GM18498 (cell line): ENCODE measurements around the gene TUSC2.
A peak's percentile ranks its signal among the peaks of the same experiment; 100 is the strongest.

Source experiments
- ATAC-seq: cut with Tn5 transposase; IDR thresholded peaks from one replicate; pipeline ENCODE4 v1.9.1; 2021; ENCODE audit warnings: mild to moderate bottlenecking, moderate library complexity; ENCODE audit not compliant: unreplicated experiment

Gene TUSC2, protein sequence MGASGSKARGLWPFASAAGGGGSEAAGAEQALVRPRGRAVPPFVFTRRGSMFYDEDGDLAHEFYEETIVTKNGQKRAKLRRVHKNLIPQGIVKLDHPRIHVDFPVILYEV

GRCh38 chr3:50327943-50328691 lies at the start of gene TUSC2:
TSS of gene TUSC2 (minus strand) at chr3:50328223. CDS start at chr3:50328099, 124 bp downstream.
- peak; percentile 86 for ATAC-seq

DNA sequence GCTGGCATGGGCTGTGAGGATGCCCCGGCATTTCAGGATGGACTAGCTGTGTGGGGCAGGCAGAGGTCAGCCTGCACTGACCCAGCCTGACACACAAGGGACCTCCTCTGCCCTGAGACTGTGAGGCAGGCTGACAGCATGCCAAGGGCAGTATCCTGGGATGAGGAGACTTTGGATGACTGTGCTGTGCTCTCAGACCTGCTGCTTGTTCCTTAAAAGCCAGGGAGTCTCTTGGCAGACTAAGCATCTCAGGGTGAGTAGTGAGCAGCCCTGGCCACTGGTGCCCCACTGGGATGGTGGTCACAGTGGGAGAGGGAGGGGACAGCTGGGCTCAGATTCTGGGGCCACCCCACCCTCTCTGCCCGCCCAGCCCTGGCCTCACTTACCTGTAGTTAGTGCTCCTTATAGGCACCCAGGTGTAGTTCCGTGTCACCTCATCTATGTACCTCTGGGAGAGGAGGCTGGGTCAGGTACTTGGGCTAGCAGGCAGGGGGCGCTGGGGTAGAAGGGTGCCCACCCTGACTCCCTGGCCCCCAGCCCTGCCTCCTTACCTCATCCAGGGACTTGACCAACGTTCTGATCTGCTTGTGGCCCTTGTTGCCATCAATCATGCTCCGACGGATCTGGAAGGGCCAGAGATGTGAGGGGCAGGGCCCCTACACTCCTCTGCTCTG lies 47.4 kb upstream of the TUSC2 start:
- ATAC-seq: no peak

- no peak for ATAC-seq
Observed at GRCh38 chr3:50374363-50375257, 46.6 kb upstream of the TUSC2 start.

DNA sequence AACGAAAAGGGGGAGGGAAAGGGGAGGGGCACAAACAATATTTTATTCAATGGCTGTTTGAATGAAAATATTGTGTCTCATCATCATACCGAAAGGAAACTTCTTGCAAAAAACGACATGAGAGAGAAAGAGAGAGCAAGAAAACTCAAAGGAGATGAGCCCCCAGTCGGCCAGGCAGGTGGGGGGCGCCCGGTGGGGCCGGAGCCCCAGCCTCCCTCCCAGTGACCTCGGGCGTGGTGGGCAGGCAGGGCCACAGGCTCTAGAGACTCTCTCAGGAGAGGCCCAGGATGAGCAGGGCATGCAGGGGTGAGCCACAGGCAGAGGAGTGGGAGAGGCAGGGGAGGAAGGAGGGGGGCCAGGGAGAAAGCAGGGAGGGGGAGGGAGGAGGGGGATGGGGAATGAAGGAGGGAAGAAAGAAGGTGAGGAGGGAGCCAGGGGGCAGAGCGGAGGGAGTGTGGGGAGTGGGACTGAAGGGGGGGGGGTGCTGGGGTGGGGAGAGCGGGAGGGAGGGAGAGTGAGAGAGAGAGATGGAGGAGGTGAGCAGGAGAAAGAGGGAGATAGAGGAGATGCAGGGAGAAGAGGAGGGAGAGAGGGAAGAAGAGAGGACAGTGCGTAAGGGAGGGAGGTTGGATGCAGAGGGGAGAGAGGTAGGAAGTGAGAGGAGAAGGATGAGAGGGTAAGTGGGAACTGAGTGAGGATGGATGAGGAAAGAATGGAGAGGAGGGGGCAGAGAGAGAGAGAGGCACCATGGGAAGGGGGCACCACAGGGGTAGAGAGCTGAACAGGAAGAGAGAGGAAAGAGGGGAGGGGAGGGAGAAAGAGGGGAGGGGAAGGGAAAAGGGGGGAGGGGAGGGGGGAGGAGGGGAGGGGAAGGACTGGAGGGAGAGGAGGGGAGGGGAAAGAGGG lies 45.4 kb upstream of the TUSC2 start:
- no peak for ATAC-seq

DNA sequence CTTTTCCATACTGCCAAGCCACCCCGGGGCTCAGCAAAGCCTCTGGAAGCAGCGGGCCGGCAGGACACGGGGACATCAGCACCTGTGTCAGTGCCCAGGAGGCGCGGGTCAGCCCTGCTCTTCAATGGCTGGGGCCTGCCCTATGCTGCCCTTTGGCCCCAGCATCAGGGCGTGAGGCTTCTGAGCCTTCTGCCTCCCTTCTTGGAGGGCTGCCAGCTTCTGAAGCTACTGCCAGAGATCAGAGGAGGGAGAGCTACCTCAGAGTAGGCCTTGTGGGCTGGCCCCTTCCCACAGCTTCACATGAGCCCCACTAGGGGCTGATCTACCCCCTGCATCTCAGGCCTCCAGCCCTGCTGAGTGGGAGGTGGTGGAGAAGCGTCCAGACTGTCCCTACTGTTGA lies 44.3 kb upstream of the TUSC2 start:
- no peak for ATAC-seq

- no peak for ATAC-seq
Observed at GRCh38 chr3:50371133-50371685, 43.2 kb upstream of the TUSC2 start.

DNA sequence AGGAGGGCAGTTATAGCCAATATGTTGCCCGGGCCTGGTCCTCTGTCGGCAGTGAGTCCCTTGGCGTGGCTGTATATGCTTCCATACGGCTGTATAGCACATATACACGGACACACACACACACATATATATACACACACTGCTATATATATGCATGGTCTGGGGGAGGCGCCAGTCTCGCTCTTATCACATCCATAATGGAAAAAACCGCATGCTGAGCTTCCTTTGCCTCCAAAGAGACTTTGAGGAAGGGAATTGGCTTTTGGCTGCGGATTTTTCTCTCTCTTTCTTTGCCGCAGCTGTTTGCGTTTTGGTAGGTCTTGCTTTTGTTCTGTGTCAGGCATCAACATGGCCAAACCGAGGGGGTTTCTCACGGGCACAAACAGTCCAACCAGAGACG lies 42.6 kb upstream of the TUSC2 start:
- ATAC-seq: no peak

DNA sequence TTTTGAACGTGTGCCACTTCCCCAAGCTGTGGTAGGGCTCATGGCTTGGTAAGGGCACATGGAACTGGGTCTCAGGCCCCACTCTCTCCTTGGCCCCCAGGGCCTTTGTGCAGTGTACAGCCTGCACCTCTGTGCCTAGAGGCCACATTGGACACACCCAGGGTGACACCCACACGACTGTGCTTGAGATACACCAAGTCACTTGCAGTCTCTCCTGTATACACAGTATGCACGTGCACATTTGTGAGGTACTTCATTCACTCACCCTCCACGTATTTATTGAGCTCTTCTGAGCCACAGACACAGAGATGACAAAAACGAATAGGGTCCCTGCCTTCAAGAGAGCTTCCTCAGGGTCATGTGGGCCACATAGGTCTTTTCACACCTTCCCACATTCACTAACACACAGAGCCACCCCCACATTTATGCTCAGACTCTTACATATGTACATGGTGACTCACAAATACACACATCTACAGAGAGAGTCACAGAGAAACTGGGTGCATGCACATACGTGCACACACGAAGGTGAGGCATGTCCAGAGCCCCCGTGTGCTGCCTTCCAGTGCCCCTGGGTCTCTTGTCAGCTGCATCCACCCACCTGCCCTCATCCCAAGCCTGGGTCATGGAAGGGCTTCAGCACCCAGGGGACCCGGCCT lies 41.1 kb upstream of the TUSC2 start:
- no peak for ATAC-seq

DNA sequence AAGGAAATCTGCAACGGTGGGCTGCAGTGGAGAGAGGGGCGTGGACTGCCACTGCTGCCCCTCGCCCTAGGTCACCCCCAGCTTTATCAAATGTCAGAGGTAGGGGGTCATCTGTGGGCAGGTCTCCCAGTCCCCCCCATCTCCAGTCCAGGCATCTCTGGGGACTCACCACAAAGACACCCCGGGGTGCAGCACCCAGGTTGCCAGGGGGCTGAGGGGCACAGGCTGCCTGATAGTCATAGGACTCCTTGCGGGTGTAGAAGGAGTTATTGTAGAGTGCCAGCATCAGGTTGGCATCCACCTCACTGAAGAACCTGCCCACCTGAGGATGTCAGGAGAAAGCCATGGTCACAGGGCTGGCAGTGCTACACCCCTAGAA lies 37.8 kb upstream of the TUSC2 start:
- ATAC-seq: no peak

DNA sequence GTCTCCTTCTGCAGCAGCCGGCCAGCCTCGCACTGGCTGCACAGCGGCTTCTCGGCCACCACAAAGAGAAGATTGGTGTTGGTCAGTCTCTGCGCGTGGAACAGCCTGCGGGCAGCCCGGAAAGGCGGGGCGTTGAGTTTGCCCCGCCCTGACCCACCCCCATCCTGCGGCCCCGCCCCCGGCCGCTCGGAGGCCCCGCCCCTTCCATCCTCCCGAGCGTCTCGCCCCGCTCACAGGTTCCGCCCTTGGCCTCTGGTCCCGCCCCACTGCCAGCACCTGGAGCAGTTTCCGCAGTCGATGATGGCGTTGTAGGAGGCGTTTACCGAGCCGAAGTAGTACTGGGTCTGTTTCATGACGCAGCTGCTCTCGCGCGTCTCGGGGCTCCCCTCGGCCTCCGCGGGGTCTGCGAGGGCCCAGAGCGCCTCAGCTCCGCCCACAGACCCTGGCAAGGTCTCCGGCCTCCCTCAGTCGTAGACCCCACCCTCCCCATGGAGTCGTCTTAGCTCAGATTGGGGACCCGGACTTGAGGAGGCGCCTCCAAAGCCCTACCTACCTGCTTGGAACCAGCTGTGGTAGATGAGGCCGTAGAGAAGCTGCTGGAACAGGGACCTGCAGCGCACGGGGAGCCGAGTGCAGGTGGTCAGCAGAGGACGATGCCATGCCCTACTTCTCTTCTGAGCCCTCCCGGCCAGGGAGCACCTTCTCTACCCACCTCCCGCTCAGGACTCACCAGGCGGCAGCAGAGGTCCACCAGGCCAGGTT lies 37.2 kb upstream of the TUSC2 start:
- ATAC-seq: peak; percentile 88

DNA sequence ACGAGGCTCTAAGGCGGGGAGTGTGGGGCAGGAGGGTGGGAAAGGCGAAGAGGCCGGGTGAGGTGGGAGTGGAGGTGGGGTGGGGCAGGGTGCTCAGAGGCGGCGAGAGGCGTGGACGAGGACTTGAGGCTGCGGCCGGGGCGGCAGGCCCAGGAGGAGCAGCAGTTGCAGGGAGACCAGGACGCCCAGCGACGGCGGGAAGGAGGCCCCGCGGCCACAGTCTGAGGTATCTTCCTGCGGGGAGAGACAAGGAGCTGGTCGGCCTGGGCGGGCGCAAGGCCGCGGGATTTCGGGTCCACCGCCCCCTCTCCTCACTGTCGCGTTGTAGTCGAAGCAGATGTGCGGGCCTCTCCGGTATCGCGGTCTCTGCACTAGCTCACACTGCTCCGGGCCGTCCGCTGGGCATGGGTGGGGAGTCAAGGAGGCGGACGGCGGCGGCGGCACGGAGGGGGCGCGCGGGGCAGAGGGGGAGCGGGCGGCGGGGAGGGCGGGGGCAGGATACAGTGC lies 36.6 kb upstream of the TUSC2 start:
- no peak for ATAC-seq

DNA sequence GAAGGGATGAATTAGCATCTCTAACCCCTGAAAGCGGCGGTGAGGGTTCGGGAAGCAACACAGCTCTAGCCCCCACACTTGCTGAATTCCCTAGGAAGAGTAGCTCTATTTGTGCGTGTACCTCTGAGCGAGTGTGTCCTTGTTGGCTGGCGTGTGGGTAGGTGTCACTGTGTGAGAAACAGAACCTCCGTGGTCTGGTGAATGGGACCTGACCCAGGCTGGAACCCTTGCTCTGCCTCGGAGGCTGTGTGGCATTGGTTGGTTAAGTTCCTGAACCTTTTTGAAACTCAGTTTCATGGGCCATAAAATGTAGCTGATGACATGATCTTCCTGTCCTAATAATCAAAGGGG lies 31.7 kb upstream of the TUSC2 start:
- ATAC-seq: peak; percentile 15

DNA sequence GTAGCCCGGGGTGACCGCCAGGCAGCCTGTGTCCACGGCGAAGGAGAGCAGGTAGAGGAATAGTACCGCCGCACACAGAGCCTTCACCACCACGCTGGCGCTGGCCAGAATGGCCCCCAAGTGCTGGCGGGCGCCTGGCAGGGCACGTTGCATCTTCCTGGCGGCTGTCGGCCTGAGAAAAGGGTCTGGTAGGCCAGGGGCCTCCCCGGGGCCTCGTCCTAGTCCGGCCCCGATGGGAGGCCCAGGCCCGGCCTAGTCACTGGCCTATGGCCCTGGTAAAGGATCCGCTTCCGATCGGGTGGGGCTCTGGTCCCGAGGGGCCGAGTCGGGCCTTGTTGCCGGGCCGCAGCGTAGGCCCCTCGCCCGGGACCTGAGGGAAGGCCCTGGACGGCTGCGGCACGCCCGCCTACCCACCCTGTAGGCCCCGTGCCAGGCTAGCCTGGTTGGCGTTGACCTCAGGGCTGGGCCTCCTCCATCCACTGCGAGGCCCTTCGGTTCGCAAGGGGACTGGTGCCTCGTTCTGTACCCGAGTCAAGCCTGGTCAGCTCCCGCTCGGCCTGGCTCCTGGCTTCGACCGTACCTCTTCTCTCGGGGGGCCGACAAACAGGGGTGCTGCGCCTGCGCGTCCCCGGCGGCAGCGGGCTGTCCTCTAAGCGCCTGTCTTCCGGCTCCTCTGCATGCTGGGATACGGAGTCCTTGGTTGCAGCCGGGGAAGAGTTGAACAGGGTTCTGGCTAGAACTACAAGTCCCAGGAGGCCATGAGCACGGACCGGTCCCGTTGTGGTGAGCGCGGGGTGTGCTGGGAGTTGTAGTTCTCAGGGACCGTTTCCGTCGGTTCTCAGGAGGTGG lies 31.1 kb upstream of the TUSC2 start, which contains the start of gene TMEM115:
Gene TMEM115 (minus strand): TSS at position 611 of the 849 bp plus-strand sequence. CDS start 458 bp downstream, at position 153.
- peak; percentile 98 for ATAC-seq

- no peak for ATAC-seq
Observed at GRCh38 chr3:50358355-50358910, 30.4 kb upstream of the TUSC2 start.

DNA sequence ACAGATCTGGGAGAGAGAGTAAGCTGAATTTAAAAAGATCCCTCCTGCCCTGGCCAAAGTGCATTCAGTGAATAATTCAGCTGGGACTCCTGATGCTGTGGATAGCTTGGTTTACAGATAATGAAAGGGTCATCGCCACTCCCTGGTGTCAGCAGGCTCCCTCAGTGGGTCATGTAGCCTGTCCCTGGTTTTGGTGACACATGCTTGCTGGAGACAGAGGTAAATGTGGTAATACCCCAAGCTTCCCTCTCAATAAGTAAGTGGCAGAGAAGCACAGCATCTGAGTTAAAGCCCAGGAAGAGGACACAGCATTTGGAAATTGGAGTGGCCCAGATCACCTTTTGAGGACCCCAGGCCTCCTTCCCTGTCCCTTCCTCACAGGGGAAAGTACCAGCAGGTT lies 29.5 kb upstream of the TUSC2 start:
- ATAC-seq: no peak

- no peak for ATAC-seq
Observed at GRCh38 chr3:50356553-50356952, 28.5 kb upstream of the TUSC2 start.

DNA sequence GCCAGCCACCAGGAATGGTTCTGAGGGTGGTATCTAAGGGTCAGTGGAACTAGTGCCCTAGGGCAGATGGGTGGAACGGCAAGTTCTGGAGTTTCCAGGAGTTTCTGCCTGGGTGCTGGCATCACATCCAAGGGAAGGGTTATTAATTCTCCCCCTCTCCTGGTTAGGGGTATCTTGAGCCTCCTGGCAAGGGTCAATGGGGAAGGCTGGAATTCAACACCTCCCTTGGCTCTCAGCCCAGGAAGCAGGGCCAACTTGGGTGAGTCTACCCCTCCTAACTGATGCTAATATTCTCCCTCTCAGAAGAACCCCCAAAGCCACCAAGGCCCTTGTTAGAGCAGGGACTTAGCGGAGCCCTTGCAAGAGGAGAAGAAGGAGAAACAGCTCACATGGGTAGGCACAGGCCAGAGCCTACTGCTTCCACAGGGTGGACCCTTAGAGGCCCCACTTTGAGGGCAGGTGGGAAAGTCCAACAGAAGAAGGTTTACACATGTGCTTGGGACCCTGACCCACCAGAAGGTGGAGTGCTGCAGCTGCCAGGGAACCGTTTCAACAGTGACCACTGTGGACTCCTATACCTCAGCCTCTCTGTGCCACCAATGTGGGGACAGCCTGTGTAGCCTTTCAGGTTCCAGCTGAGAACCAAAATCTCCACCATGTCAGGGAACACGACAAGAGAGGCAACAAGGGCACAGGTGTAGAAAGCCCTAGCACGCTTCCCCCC lies 28.0 kb upstream of the TUSC2 start:
- no peak for ATAC-seq
